Trophoblast cell (in vitro differentiated cells and primary cell): ENCODE measurements around the gene GIMAP8. TPM values are rescaled to one million over a fixed set of nuclear protein-coding genes. Genes with fewer than 3 reads are reported as not detected.

Experiments used
- DNase-seq, 2 donors: peaks; one replicate each; pipeline ENCODE4 v3.0.0-alpha.2; 2016
- H2AFZ ChIP-seq: 2 replicates; pipeline ENCODE4 v1.6.1; 2013; ENCODE audit warnings: low read length, moderate library complexity, mild to moderate bottlenecking; ENCODE audit not compliant: insufficient read depth, poor library complexity
- H2AK5ac ChIP-seq: 2 replicates; pipeline ENCODE4 v1.6.1; 2013; ENCODE audit warnings: mild to moderate bottlenecking, low read length
- H2BK120ac ChIP-seq: 2 replicates; pipeline ENCODE4 v1.6.1; 2013; ENCODE audit warnings: low read length, mild to moderate bottlenecking, moderate library complexity; ENCODE audit not compliant: insufficient read depth, poor library complexity
- H2BK12ac ChIP-seq: 2 replicates; pipeline ENCODE4 v1.6.1; 2013; ENCODE audit warnings: mild to moderate bottlenecking, low read length, moderate library complexity
- H2BK5ac ChIP-seq: 2 replicates; pipeline ENCODE4 v1.6.1; 2013; ENCODE audit warnings: low read length, low read depth, moderate library complexity, mild to moderate bottlenecking; ENCODE audit not compliant: poor library complexity
- H3K14ac ChIP-seq: 2 replicates; pipeline ENCODE4 v1.6.1; 2013; ENCODE audit warnings: mild to moderate bottlenecking, low read length
- H3K18ac ChIP-seq: 2 replicates; pipeline ENCODE4 v1.6.1; 2013; ENCODE audit warnings: mild to moderate bottlenecking, low read length
- H3K23ac ChIP-seq: 2 replicates; pipeline ENCODE4 v1.6.1; 2013; ENCODE audit warnings: low read length
- H3K27ac ChIP-seq: 2 replicates; pipeline ENCODE4 v1.5.1; 2013; ENCODE audit warnings: low read depth, mild to moderate bottlenecking, inconsistent platforms, low read length, moderate library complexity
- H3K27me3 ChIP-seq: 2 replicates; pipeline ENCODE4 v1.6.1; 2013; ENCODE audit warnings: inconsistent platforms, mild to moderate bottlenecking, low read length, moderate library complexity; ENCODE audit not compliant: insufficient read depth
- H3K36me3 ChIP-seq, 2 experiments: 1 replicate in 1 of 2; 2 replicates in 1 of 2; pipeline ENCODE4 v1.6.1; 2013; ENCODE audit warnings: low read length in 2 of 2, mild to moderate bottlenecking in 2 of 2, moderate library complexity in 1 of 2; ENCODE audit not compliant: insufficient read depth in 2 of 2, control insufficient read depth in 1 of 2
- H3K4ac ChIP-seq: 2 replicates; pipeline ENCODE4 v1.6.1; 2013; ENCODE audit warnings: low read depth, mild to moderate bottlenecking, low read length, moderate library complexity
- H3K4me1 ChIP-seq, 2 experiments: 1 replicate in 1 of 2; 2 replicates in 1 of 2; pipeline ENCODE4 v1.6.1; 2013; ENCODE audit warnings: low read length in 2 of 2, mild to moderate bottlenecking in 2 of 2, moderate library complexity in 1 of 2; ENCODE audit not compliant: insufficient read depth in 2 of 2, control insufficient read depth in 1 of 2
- H3K4me2 ChIP-seq: 2 replicates; pipeline ENCODE4 v1.6.1; 2013; ENCODE audit warnings: inconsistent platforms, mild to moderate bottlenecking, low read length, moderate library complexity
- H3K4me3 ChIP-seq: 2 replicates; pipeline ENCODE4 v1.5.1; 2013; ENCODE audit warnings: mild to moderate bottlenecking, low read depth, low read length, inconsistent platforms
- H3K79me1 ChIP-seq: one replicate; pipeline ENCODE4 v1.6.1; 2013; ENCODE audit warnings: low read length
- H3K79me2 ChIP-seq: 2 replicates; pipeline ENCODE4 v1.6.1; 2013; ENCODE audit warnings: low read length, mild to moderate bottlenecking; ENCODE audit not compliant: control insufficient read depth, insufficient read depth, poor library complexity
- H3K9ac ChIP-seq: 2 replicates; pipeline ENCODE4 v1.6.1; 2013; ENCODE audit warnings: mild to moderate bottlenecking, low read length
- H3K9me3 ChIP-seq: 2 replicates; pipeline ENCODE4 v1.6.1; 2013; ENCODE audit warnings: low read depth, mild to moderate bottlenecking, control low read depth, inconsistent platforms, low read length; ENCODE audit not compliant: insufficient read depth
- H4K12ac ChIP-seq: 2 replicates; pipeline ENCODE4 v1.6.1; 2013; ENCODE audit warnings: low read depth, mild to moderate bottlenecking, low read length, moderate library complexity
- H4K8ac ChIP-seq: 2 replicates; pipeline ENCODE4 v1.6.1; 2013; ENCODE audit warnings: low read depth, mild to moderate bottlenecking, low read length, moderate library complexity
- H4K91ac ChIP-seq: one replicate; pipeline ENCODE4 v1.6.1; 2013; ENCODE audit warnings: low read depth, mild to moderate bottlenecking, low read length, moderate library complexity
- WGBS: extraction: QIAGEN DNeasy Blood & Tissue Kit; methylation state at CpG from one replicate; pipeline ENCODE4 v1.1.7; 2013; ENCODE audit warnings: missing lambda C conversion rate; ENCODE audit not compliant: insufficient read length, insufficient coverage; ENCODE audit errors: extremely low coverage; 5-methylcytosine and 5-hydroxymethylcytosine counted together
- polyA plus RNA-seq: library from polyadenylated mRNA; stranded (reverse); fragments of 200-250 nt; gene quantifications from 2 replicates; pipeline ENCODE4 v1.2.3, GENCODE V29; 2013

Gene GIMAP8
- polyA plus RNA-seq, result 0.01 and 0.03 TPM in 2 replicates

DNA sequence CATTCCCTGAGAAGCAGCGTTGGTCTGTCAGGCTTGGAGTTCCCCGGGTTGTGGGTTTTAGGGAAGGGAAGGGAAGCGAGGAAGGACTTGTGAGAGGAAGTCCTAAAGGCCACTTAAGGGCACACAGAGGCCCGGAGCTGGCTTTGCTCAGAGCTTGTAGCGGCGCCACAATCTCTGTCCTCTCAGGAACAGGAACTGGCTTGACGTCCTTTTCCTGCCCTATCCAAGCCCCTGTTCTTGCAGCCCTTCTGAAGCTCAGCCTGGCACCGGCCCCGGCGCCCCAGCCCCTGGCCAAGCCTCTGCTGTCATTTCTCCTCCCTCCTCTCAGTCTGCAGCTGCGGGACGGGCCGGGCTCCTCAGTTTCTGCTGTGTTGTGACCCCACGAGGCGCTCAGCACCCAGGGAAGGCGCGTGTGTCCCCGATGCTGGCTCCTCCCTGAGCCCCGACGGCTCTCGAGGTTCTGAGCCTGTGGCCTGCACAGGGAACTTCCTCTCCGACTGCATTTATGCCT, at the start of gene GIMAP8:
TSS of gene GIMAP8 (plus strand) at position 140 of the 511 bp plus-strand sequence. CDS start 16,069 bp downstream, outside the sequence.
- no peak within 1 kb of the TSS for H2AFZ ChIP-seq

DNA sequence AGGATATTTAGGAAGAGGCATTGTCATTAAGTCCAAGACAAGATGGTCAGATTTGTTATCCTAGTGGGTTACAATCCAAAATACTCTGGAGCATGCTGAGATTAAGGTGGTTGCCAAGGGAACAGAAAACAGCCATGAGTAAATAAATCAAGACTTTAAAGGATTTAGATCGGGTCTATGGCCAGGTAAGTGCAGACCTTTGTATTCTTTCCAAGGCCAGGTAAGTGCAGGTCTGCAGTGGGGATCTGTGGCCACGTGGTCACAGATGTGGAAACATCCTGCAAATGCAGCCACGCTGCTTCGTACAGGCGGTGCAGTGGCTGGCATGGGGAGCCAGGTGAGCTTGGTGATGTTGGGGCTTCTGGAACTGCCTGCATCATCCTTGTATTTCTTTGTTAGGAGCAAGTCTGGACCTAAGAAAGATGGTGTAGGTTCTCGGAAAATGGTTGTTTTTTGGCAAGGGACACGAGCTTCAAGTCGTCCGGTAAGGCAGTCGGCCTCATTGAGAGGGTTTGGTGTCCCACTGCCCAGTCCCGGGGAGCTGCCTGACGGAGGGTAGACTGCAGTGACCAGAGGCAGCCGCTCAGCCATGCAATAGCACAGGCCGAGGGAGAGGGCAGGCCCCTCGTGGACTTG, 49.5 kb upstream of the GIMAP8 start:
- peaks cover 33% of the 10 kb centered on the region for H3K79me2 ChIP-seq
- peaks cover 18 to 20% of the 10 kb centered on the region in 2 experiments for H3K36me3 ChIP-seq

More for the DNA sequence above, at the start of gene GIMAP8:
- Histone ChIP-seq H2AK5ac (no peak within 1 kb of the TSS), H4K12ac (no peak within 1 kb of the TSS), H3K4me3 (no peak within 1 kb of the TSS), H2BK5ac (no peak within 1 kb of the TSS), H2BK120ac (no peak within 1 kb of the TSS), H2BK12ac (no peak within 1 kb of the TSS), H3K23ac (no peak within 1 kb of the TSS), H3K9ac (no peak within 1 kb of the TSS), H3K36me3 (no peaks in the 10 kb centered on the region), H3K18ac (no peak within 1 kb of the TSS), H3K4me2 (no peak within 1 kb of the TSS), H3K79me2 (no peaks in the 10 kb centered on the region), H4K8ac (no peak within 1 kb of the TSS), H3K79me1 (no peaks in the 10 kb centered on the region), H3K14ac (no peak within 1 kb of the TSS), H3K4me1 (no peaks in the 10 kb centered on the region), H3K9me3 (peaks cover 1% of the 10 kb centered on the region), H3K4ac (no peak within 1 kb of the TSS), H3K27me3 (no peaks in the 10 kb centered on the region), H3K27ac (no peak within 1 kb of the TSS), H4K91ac (no peak within 1 kb of the TSS)
- DNase-seq, result peak in 1 of 2 donors; percentile 30
- no CpG with 5 or more reads among the region's 22 CpGs for WGBS

DNA sequence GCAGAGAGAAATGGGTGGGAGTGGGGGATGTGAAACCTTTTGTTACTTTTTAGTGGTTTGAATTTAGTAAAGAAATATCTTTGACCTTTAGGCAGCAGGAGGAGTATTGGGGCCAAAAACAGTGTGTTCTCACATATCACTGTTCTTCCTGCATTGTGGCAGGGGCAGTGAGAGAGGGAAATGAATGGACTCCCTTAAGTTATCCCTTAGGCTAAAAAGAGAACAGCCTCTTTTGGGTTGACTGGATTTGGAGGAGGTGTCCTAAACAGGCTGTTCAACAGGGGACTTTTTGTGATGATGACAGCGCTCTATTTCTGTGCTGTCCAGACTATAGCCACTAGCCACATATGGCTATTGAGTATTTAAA, 49.0 kb upstream of the GIMAP8 start:
- Histone ChIP-seq H3K36me3 (peaks cover 16 to 18% of the 10 kb centered on the region in 2 experiments), H3K4me3 (no peak overlapping the region), H3K18ac (peak overlapping the region; percentile 92), H3K4me2 (no peak overlapping the region), H4K91ac (peak overlapping the region; percentile 97), H3K4ac (peak overlapping the region; percentile 90), H2AFZ (peak overlapping the region; percentile 33), H2BK5ac (peak overlapping the region; percentile 97), H2BK120ac (peak overlapping the region; percentile 98), H3K27ac (peak overlapping the region; percentile 93), H4K8ac (peak overlapping the region; percentile 87), H3K9me3 (peaks cover 1% of the 10 kb centered on the region), H3K14ac (peak overlapping the region; percentile 97), H3K27me3 (no peaks in the 10 kb centered on the region), H3K9ac (no peak overlapping the region), H2AK5ac (peak overlapping the region; percentile 93), H3K4me1 (peaks cover 55 to 72% of the 10 kb centered on the region in 2 experiments), H2BK12ac (peak overlapping the region; percentile 98), H4K12ac (no peak overlapping the region), H3K23ac (no peak overlapping the region), H3K79me1 (peaks cover 75% of the 10 kb centered on the region), H3K79me2 (peaks cover 38% of the 10 kb centered on the region)
- no peak for DNase-seq
- no CpG with 5 or more reads among the region's 1 CpG for WGBS

More for the DNA sequence above, 49.5 kb upstream of the GIMAP8 start:
- peak overlapping the region; percentile 97 for H3K14ac ChIP-seq
- H3K27ac ChIP-seq, result peak overlapping the region; percentile 93
- peak overlapping the region; percentile 97 for H4K91ac ChIP-seq
- no peak overlapping the region for H3K4me3 ChIP-seq
- H2BK12ac ChIP-seq, result peak overlapping the region; percentile 98
- H4K8ac ChIP-seq, result peak overlapping the region; percentile 87
- peak overlapping the region; percentile 45 for H2AFZ ChIP-seq
- H2BK120ac ChIP-seq, result peak overlapping the region; percentile 98
- H4K12ac ChIP-seq, result peak overlapping the region; percentile 23
- H2AK5ac ChIP-seq, result peak overlapping the region; percentile 93
- WGBS, result no CpG with 5 or more reads among the region's 15 CpGs
- peaks cover 74% of the 10 kb centered on the region for H3K79me1 ChIP-seq
- H3K27me3 ChIP-seq, result no peaks in the 10 kb centered on the region
- H2BK5ac ChIP-seq, result peak overlapping the region; percentile 97
- H3K4me2 ChIP-seq, result peak overlapping the region; percentile 25
- H3K18ac ChIP-seq, result peak overlapping the region; percentile 92
- peak overlapping the region; percentile 90 for H3K4ac ChIP-seq
- H3K9me3 ChIP-seq, result peaks cover 1% of the 10 kb centered on the region
- peaks cover 52 to 72% of the 10 kb centered on the region in 2 experiments for H3K4me1 ChIP-seq
- H3K23ac ChIP-seq, result no peak overlapping the region
- no peak overlapping the region for H3K9ac ChIP-seq
- peak in 1 of 2 donors; percentile 12 for DNase-seq

DNA sequence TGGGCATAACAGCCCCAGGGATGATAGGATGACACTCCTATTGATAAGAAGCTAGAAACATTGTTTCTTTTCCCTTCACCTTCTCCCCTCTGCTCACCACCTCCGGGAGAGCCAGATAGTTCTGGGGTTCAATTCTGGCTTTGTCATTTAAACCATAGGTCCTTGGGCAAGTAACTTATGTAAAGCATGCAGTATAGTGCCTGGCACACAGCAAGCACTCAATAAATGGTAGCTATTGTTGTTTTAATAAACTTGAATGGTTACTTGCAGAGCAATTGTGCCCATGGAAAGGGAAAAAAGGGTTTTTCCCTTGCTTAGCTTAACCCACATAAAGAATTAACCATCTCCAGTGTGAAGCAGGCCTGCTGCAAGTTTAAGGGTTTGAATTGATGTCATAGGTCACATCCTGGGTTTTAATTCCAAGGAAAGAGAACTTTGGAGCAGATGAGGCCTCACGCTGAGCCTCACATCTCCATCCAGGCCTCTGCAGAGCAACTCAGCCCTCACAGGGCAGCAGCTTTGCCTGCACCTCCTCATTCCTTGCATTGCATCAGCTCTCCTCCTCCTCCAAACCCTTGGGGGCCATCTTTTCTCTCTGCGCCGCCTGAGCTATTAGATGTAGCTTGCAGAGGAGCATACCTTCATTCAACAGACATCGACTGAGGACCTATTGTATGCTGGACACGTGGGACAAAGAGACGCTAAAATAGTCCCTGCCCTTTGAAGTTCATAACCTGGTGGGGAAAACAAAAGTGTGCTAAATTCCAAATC, 48.4 kb upstream of the GIMAP8 start:
- no peak for DNase-seq
- Histone ChIP-seq H2BK120ac (peak overlapping the region; percentile 98), H2AK5ac (peak overlapping the region; percentile 96), H4K8ac (peak overlapping the region; percentile 66), H3K18ac (peak overlapping the region; percentile 96), H2BK5ac (peak overlapping the region; percentile 98), H3K4ac (peak overlapping the region; percentile 77), H2AFZ (peak overlapping the region; percentile 40), H4K12ac (no peak overlapping the region), H3K79me2 (peaks cover 42% of the 10 kb centered on the region), H3K27me3 (no peaks in the 10 kb centered on the region), H3K9ac (no peak overlapping the region), H3K4me2 (no peak overlapping the region), H3K23ac (no peak overlapping the region), H2BK12ac (peak overlapping the region; percentile 78), H3K36me3 (peaks cover 11 to 13% of the 10 kb centered on the region in 2 experiments), H4K91ac (peak overlapping the region; percentile 99), H3K79me1 (peaks cover 74% of the 10 kb centered on the region), H3K9me3 (peaks cover 1% of the 10 kb centered on the region), H3K4me3 (no peak overlapping the region), H3K27ac (peak overlapping the region; percentile 93), H3K4me1 (peaks cover 55 to 76% of the 10 kb centered on the region in 2 experiments), H3K14ac (peak overlapping the region; percentile 90)
- WGBS, result no CpG with 5 or more reads among the region's 7 CpGs
